SK-N-MC (cell line): ENCODE data around the gene RNU1-2.

Experiments
- EZH2 ChIP-seq: fragments of 200-600 bp; sonication (generic); IDR thresholded peaks from one replicate; pipeline ENCODE4 v1.6.1; 2017; ENCODE audit warnings: antibody characterized with exemption
- FOXP2 ChIP-seq: optimal IDR thresholded peaks from 2 replicates; pipeline ENCODE3; 2011; ENCODE audit warnings: mild to moderate bottlenecking, moderate library complexity; ENCODE audit not compliant: insufficient read depth; ENCODE audit errors: extremely low read length, control extremely low read depth
- POLR2AphosphoS5 ChIP-seq: IDR thresholded peaks from 2 replicates; pipeline ENCODE4 v1.6.1; 2012; ENCODE audit warnings: mild to moderate bottlenecking, low read depth, low read length, borderline replicate concordance

GRCh38 chr1:16927711-16928485 is 32.1 kb downstream of the RNU1-2 start:
- TF ChIP-seq EZH2 (no peak), POLR2AphosphoS5 (no peak), FOXP2 (no peak)
